Fibroblast of pulmonary artery (primary cell): ENCODE measurements around the gene OR6C70.

Experiments used
- DNase-seq: peaks from one replicate; pipeline ENCODE4 v3.0.0-alpha.2; 2010; ENCODE audit warnings: low read depth
- H3K4me3 ChIP-seq: replicated peaks from 2 replicates; pipeline ENCODE4 v1.5.1; 2011; ENCODE audit warnings: low read depth, mild to moderate bottlenecking, control low read depth, low read length, moderate library complexity
- CTCF ChIP-seq: IDR thresholded peaks from 2 replicates; pipeline ENCODE4 v1.5.1; 2011; ENCODE audit warnings: mild to moderate bottlenecking, control low read depth, low read length, inconsistent platforms; ENCODE audit errors: missing control alignments

The OR6C70 gene

GRCh38 chr12:55470088-55470829 lies at the start of gene OR6C70:
Gene OR6C70 (minus strand): TSS chr12:55470138. CDS start chr12:55470138, 0 bp downstream.
- no peak within 1 kb of the TSS for H3K4me3 ChIP-seq
- DNase-seq, result no peak
- TF ChIP-seq CTCF, result no peak

GRCh38 chr12:55516391-55516790 lies 46.5 kb upstream of the OR6C70 start:
- H3K4me3 ChIP-seq, result no peak overlapping the region
- no peak for DNase-seq
- no peak for TF ChIP-seq CTCF

- DNase-seq, result no peak
- TF ChIP-seq CTCF, result no peak
Measured at GRCh38 chr12:55515696-55516095, 45.8 kb upstream of the OR6C70 start.

GRCh38 chr12:55501601-55502000 lies 31.7 kb upstream of the OR6C70 start:
- TF ChIP-seq CTCF, result no peak
- DNase-seq, result no peak
- no peak overlapping the region for H3K4me3 ChIP-seq

More at GRCh38 chr12:55515696-55516095, 45.8 kb upstream of the OR6C70 start:
- no peak overlapping the region for H3K4me3 ChIP-seq

GRCh38 chr12:55499810-55500252 lies 29.9 kb upstream of the OR6C70 start:
- no peak for DNase-seq
- no peak for TF ChIP-seq CTCF
- no peak overlapping the region for H3K4me3 ChIP-seq

GRCh38 chr12:55499231-55499630 lies 29.3 kb upstream of the OR6C70 start:
- H3K4me3 ChIP-seq, result no peak overlapping the region
- TF ChIP-seq CTCF, result no peak
- no peak for DNase-seq

GRCh38 chr12:55495490-55495889 lies 25.6 kb upstream of the OR6C70 start:
- no peak for DNase-seq
- TF ChIP-seq CTCF, result no peak
- H3K4me3 ChIP-seq, result no peak overlapping the region
